NCI-H1930 (cell line): ENCODE measurements around the gene GPRIN1.
"Not testable (repeated sequence)": the region's sequence is repeated elsewhere in the genome, so short reads cannot be mapped to it uniquely, and the experiment has no call there.

Source experiments
- DNase-seq, 2 experiments: peaks; one replicate each; lab custom pipeline; 2025; lab: John Stamatoyannopoulos, UW

Gene GPRIN1

GRCh38 chr5:176624938-176625337 lies 15.0 kb upstream of the GPRIN1 start:
- DNase-seq = no peak

DNA sequence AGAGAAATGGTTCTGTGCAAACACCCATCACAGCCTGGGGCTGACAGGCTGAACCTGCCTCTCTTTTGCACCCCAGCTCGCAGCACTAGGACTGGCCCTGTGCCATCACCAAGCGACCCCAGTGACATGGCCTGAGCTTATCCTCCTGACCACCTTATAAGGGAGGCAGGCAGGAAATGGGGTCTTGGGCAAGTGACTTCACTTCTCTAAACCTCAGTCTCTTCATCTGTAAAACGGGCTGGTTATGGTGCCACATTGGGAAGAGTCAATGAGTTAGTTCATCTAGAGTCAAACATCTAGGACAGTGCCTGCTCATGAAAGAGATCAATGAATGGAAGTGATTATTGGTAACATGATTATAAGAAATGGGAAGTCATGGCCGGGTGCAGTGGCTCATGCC lies 14.2 kb upstream of the GPRIN1 start:
- DNase-seq = no peak

DNA sequence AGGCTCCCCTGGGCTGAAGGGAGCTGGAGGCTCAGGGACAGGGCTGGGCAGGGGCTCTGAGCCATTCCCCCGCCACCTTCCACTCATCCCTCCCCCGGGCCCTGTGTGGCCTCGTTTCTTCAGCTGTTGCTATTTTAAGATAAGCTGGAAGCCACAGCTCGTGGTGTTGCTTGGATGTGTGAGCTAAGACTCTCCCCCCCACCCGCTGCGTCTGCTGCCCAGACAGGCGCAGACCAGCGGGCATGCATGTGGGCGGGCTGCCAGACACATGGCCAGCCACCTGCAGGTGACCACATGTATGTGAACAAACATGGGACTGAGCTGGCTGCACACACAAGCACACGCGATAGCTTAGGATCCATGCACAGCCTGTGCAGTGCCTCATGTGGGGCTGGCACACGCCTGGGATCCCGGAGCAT lies 11.7 kb upstream of the GPRIN1 start:
- no peak for DNase-seq

GRCh38 chr5:176620333-176620981 lies 10.5 kb upstream of the GPRIN1 start:
- DNase-seq = no peak

- no peak for DNase-seq
These were observed 9.8 kb upstream of the GPRIN1 start for GRCh38 chr5:176619569-176620332.

GRCh38 chr5:176619203-176619568 lies 9.2 kb upstream of the GPRIN1 start:
- DNase-seq = peak; percentile 72 to 77

- DNase-seq = no peak
These were observed 8.8 kb upstream of the GPRIN1 start for GRCh38 chr5:176618783-176619182.

- DNase-seq = no peak
These were observed 6.6 kb upstream of the GPRIN1 start for GRCh38 chr5:176616511-176616910.

DNA sequence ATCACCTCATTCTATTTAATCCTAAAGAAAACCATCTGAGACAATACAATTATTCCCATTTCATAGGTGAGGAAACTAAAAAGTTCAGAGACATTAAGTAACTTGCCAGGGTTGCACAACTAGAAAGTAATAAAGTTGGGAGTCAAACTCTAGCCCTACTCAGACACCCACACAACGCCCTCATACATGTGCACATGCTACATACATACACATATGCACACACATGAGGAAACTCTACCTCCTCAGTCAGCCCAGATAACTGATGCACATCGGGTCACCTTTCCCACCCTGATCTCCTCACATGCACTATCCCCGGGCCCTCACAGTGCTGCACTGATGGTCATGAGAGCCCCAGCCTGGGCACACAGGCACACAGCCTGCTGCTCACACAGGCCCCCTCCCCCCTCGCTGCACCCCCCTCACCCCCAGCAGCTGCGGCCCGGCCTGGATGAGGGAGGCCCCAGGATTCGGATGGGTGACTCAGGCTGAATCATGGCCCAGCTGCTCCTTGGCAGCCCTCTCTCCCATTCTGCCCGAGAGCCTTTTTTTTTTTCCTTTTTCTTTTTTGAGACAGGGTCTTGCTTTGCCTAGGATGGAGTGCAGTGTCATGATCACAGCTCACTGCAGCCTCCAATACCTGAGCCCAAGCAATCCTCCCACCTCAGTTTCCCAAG lies 5.0 kb upstream of the GPRIN1 start:
- no peak for DNase-seq

GRCh38 chr5:176612855-176613254 lies 2.9 kb upstream of the GPRIN1 start:
- no peak for DNase-seq

GRCh38 chr5:176612008-176612407 lies 2.1 kb upstream of the GPRIN1 start:
- no peak for DNase-seq

DNA sequence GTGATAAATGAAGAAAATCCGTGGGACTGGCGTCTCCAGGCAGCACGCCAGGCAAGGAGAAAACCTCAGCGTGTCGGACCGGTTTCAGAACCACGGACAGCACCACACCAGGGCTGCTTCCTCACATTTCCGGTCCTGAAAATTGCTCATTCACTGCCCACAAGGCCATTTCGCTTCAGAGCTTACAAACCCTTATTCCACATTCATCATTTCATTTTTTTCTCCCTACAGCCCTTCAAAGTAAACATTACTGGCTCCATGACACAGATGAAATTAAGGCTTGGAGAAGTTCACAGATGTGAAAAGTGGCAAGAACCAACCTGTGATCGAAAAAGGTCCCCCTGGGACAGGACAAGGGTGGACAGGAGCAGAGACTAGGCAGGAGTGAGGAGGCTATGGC lies 1.5 kb upstream of the GPRIN1 start:
- no peak for DNase-seq

- peak; percentile 5 to 6 for DNase-seq
These were observed 448 bp upstream of the GPRIN1 start for GRCh38 chr5:176610435-176610773.

DNA sequence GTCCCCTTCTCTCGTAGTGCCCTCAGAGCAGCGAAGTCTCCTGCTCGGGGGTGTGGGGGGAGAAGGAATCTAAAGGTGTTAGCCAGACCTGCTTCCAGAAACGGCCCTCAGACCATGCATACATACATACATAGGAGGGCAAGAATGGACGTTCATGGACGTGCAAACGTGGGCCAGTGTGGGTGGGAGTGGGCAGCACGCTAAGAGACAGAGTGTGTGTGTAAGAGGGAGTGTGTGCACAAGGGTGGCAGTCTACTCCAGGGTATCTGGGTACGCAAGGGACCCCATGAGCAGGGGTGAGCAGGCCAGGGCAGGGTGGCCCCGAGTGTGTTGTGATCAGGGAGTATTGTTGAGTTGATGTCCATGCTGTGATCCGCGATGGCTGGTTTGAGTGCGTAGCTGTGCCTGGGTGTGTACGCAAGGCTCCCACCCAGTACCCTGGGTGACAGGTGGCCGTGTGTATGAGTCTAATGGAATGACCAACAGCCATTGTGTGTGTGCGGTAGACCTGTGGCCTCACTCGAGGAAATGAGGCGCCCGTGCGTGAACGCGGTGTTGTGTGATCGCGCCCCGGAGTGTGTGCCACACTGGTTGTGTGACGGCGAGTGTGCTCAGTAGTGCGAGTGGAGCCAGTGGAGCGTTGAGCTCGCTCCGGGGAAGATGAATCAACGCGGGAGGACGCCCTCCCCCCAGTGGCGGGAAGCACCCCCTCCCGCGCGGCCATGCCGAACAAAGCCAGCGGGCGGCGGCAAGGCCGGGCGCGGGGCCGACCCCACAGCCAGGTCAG lies 826 bp downstream of the GPRIN1 start:
- DNase-seq = no peak

GRCh38 chr5:176608142-176608705 lies 1.7 kb downstream of the GPRIN1 start:
- no peak for DNase-seq

DNA sequence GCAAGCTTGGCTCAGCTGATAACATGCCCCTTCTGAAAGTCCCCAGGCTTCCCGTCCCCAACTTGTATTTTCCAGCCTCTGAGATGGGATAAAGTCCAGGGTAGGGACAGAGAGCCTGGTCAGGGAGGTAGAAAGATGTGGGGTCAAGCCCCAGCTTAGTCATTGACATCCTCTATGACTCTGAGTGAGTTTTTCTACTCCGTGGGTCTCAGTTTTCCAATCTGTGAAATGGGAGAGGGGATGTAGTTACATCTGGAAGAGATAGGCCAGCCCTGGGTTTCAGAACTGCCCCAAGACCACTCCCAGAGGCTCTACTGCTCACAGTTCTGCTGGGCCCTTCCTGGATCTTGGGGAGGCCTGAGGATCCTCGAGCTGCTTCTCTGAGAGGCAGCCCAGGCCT lies 3.1 kb downstream of the GPRIN1 start:
- DNase-seq = no peak

GRCh38 chr5:176606032-176606431 lies 3.9 kb downstream of the GPRIN1 start:
- no peak for DNase-seq

- DNase-seq = no peak
These were observed 6.9 kb downstream of the GPRIN1 start for GRCh38 chr5:176603091-176603490.

- DNase-seq = no peak
These were observed 8.0 kb downstream of the GPRIN1 start for GRCh38 chr5:176601901-176602482.

DNA sequence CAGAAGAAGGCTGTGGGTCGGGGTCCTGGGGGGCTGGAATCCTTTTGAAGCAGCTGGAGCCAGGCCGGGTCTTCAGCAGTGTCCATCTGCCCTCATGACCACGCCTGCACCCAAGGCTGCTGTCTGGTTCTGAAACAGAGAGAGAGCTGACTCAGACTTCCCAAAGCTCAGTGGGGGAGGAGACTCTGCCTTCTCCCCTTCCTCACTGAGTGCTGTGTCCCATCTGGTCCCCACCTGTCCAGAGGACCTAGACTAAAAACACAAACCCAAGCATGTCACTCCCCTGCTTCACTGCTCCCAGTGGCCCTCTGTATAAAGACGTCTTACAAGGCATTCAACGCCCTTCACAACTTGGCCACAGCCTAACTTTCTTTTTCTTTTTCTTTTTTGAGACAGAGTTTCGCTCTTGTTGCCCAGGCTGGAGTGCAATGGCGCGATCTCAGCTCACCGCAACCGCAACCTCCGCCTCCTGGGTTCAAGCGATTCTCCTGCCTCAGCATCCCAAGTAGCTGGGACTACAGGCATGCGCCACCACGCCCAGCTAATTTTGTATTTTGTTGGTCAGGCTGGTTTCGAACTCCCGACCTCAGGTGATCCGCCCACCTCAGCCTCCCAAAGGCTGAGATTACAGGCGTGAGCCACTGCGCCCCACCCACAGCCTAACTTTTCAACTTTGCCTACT lies 10.1 kb downstream of the GPRIN1 start:
- not testable (repeated sequence) for DNase-seq
